GM18526 (cell line): ENCODE measurements around the gene CDC42BPA.

Experiments
- POLR2A ChIP-seq: IDR thresholded peaks from 3 replicates; pipeline ENCODE4 v1.6.1; 2011; ENCODE audit not compliant: insufficient read length; ENCODE audit errors: extremely low read depth

CDC42BPA gene

DNA sequence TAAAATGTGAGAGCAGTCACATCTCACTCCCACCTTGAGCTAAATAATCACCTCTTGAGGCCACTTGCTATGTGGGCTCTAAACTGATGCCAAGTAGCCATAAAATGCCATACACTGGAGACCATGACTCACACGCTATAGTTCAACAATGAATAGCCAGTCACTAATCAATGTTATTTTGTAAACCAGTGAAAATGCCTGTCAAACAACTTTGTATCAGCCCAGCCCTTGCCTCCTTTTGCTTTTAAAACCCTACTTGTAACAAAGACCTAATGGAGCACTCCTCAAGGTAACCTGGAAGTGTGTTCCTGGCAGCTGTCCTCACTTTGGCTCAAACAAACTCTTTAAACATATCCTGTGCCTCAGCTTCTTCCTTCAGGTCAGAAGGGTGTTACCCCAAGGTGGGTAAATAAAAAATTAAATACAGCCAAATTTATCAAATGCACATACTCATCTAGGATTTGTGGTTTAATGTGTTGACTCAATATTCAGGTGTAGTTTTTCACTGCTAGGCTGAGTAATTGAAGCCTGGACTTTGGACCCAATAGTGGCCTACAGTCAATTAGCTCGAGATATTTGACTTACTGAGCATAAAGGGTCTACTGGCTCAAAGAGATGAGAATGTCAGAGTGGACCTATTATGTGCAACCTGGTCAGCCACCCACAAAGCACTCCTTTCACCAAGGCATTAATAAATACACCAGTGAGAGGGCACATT lies 223.9 kb downstream of the CDC42BPA start:
- no peak for TF ChIP-seq POLR2A

DNA sequence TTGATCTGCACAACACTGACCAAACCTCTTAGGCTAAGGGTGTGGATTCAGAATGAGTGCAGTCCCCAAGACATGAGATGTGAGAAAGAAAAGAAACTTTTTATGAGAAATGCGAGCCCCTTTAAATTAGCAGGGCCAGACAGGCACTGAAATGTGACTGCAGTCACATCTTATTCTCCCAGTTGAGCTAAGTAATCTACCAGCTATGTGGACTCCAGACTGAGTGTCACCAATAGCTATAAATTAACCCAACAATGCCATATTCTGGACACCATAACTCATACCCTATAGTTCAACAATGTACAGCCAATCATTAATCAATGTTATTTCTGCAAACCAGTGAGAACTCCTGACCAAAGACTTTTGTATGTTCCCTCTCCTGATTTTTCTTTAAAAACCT lies 225.0 kb downstream of the CDC42BPA start:
- TF ChIP-seq POLR2A = no peak

DNA sequence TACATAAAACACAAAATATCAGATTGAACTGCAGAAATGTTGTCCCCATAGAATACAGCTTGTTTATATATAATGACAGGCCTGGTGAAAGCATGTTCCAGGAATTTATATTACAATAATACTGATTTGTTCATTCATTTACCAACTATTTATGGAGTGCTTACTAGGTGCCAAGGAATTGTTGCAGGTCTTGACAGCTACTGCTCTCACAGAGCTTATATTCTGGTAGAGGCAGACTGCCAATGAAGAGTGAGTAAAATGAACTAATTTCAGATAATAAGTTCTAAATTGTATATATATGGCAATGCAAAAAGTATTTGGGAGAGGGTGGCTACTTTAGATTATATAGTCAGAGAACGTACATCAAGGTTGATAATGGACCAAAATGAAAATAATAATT lies 226.2 kb downstream of the CDC42BPA start:
- no peak for TF ChIP-seq POLR2A

DNA sequence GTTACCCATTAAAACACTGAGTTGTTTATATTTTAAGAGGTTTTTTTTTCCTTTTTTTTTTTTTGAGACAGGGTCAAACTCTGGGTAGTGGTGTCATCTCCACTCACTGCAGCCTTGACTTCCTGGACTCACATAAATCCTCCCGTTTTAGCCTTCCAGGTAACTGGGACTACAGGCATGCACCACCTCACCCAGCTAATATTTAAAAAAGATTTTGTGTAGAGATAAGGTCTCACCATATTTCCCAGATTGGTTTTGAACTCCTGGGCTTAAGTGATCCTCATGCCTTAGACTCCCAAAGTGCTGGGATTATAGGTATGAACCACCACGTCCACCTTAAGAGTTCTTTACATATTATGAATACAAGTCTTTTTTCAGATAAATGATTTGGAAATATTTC lies 231.7 kb downstream of the CDC42BPA start:
- no peak for TF ChIP-seq POLR2A

DNA sequence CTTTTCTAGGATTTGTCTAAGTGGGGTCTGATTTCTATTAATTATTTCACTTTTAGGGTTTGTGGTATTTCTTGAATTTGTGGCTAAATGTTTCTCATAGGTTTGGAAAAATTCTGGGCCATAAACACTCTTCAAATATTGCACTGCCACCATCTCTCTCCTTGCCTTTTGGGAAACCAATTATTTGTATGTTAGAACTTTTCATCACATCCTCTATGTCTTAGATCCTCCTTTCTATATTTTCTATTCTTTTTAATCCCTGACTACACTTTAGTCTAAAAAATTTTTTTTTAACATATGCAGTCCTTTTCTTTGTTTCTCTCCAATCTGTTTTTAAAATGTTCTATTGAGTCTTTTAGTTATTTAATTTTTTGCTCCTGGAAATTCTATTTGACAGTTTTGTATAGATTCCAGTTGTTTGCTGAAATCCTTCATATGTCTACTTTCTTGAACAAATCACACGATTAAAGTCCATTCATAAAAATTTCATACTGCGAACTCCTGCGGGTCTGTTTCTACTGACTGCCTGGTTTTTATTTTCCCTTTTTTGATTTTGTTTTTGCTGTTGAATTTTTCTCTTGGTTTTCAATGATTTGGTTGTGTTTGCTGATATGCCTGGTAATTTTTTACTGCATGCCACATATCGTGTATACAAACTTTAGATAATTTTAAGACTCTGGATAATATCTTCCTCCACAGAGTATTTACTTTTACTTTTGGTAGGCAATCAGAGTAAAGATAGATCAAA lies 235.1 kb downstream of the CDC42BPA start:
- no peak for TF ChIP-seq POLR2A

DNA sequence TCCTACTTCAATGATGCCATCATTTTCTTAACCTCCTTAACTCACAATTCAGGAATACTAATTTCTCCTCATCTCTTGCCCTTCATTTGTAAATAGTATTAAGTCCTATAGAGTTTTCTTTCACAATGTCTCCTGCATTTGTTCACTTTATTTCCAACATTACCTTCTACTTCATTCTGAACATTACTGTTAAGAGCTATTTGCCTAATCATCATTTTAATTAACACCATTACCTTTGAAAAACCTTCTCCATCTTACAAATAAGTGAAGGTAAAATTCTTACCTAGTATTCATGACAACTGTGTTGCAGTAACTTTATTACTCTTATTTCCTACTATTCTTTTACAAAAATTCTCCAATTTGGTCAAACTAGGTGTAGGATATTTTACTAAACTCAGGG lies 240.5 kb downstream of the CDC42BPA start:
- no peak for TF ChIP-seq POLR2A

- no peak for TF ChIP-seq POLR2A
These were observed 244.5 kb downstream of the CDC42BPA start for GRCh38 chr1:227073786-227074185.

DNA sequence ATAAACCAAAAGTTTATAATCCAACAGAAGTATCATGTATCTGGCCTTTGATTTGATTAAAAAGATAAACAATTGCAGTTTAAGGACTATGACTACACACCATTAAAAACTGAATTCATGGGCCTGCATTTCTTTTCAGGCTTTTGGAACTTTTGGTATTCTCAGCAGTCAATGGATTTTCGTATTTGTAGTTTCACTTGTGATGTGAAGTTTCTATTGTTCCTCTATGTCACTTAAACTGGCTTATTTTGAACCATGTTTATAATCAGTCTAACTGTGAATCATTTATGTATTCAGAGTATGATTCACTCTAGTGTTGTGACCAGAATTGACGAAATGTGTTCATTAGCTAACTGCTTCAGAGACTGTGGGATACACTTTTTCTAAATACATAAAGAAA lies 245.3 kb downstream of the CDC42BPA start:
- no peak for TF ChIP-seq POLR2A

DNA sequence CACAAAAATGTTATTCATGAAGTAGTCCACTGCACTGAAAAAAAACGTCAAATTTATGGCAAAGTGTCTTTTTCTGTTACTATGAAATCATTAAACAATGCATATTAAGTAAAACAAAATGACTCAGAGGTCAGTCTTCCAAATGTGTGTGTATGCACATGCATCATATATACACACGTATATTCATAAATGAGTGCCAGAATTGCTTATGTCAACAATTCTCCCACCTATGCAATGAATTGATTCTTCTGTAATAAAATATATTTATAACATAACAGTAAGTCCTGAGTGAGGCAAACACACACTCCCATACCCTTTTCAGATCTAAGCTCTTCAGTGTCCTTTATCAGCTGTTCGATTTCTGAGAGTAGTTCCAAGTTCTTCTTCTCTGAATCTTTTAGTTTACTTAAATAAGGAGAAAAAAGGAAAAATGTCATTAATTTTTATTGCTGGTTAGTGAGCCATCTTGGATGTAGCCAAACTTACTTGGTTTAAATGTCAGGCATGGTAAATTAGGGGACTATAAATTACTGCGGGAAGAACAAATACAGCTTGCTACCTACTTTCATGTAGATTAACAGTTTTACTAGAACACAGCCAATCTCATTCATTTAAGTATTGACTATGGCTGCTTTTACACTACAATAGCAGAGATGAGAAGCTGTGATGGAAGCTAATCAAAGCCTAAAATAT lies 246.3 kb downstream of the CDC42BPA start:
- no peak for TF ChIP-seq POLR2A

DNA sequence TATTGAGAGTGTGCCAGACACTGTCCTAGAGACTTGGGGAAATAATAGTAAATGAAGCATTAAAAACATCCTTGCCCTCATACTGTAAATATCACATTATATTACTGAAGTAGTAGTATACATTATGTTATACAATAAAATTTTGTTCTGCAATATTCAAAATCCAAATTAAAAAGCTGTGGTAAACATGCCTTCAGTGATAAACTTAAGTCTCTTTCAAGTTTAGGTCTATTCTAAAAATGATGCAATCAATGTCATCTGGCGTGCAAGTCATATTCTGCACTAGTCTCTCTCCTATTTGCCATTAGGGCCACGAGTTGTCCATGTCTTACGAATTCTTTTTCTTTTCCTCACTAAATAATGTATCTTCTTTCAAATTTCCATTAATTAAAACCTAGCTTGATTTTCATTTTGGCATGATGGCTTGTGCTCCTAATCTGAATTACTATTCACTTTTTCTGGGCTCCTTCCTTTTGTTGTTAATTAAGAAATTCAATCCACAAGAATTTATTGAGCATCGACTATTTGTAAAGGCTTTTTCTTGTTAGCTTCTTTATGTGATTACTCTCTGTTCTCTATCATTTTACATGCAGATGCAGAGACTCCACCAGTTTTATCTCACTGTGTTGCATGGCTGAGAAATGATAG lies 247.5 kb downstream of the CDC42BPA start:
- no peak for TF ChIP-seq POLR2A

GRCh38 chr1:227069490-227069889 lies 248.8 kb downstream of the CDC42BPA start:
- TF ChIP-seq POLR2A = no peak

GRCh38 chr1:227068883-227069282 lies 249.4 kb downstream of the CDC42BPA start:
- TF ChIP-seq POLR2A = no peak

GRCh38 chr1:227066999-227067398 lies 251.3 kb downstream of the CDC42BPA start:
- no peak for TF ChIP-seq POLR2A

DNA sequence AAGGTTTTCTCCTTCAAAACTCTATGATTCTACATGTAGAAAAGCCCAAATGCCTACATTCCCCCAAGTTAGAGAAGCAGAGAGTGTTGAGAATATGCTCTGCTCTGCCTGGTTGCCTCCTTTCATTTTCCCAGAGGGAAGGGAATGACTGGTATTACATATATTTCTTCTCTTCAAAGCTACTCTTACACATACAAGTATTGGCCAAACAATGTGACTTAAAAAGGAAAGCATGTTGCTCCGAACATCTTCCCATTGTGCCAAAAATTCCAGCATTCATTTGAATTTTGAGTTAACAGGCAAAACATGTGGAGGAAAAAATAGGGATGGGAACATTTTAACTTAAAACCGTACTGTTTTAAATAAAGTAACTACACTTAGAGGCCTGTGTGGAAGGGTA lies 253.0 kb downstream of the CDC42BPA start:
- TF ChIP-seq POLR2A = no peak

DNA sequence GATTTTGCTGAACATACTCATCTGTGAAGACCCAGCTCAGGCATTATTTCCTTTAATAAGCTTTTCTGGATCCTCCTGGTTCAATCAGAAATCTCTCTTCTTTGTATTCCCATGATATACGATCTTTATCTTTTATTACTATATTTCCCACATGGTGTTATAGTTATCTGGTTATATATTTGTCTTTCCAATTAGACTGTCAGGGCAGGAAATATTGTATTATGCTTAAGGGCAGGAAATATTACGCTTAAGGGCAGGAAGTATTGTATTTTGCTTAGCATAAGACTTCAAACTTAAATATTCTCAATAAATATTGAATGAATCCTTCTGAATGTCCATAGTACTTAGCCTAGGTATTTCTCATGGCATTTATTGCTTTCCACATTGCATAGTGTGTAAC lies 256.0 kb downstream of the CDC42BPA start:
- TF ChIP-seq POLR2A = no peak

GRCh38 chr1:227059076-227059475 lies 259.2 kb downstream of the CDC42BPA start:
- TF ChIP-seq POLR2A = no peak
